GM18508 (cell line): ENCODE data around the gene EIF4A3.

Experiments
- ATAC-seq: cut with Tn5 transposase; IDR thresholded peaks from one replicate; pipeline ENCODE4 v1.9.1; 2021; ENCODE audit warnings: moderate number of reproducible peaks; ENCODE audit not compliant: insufficient read depth, unreplicated experiment

EIF4A3 gene

GRCh38 chr17:80116276-80116920, 30.5 kb downstream of the EIF4A3 start:
- no peak for ATAC-seq

GRCh38 chr17:80115159-80115558, 31.8 kb downstream of the EIF4A3 start:
- no peak for ATAC-seq

- no peak for ATAC-seq
Measured at GRCh38 chr17:80114758-80115157, 32.2 kb downstream of the EIF4A3 start.

- no peak for ATAC-seq
Measured at GRCh38 chr17:80113033-80113484, 33.9 kb downstream of the EIF4A3 start.

- ATAC-seq = no peak
Measured at GRCh38 chr17:80112471-80113032, 34.4 kb downstream of the EIF4A3 start.

- ATAC-seq = no peak
Measured at GRCh38 chr17:80111702-80112470, 35.0 kb downstream of the EIF4A3 start.

GRCh38 chr17:80110927-80111701, 35.8 kb downstream of the EIF4A3 start:
- no peak for ATAC-seq

GRCh38 chr17:80110447-80110812, 36.5 kb downstream of the EIF4A3 start:
- no peak for ATAC-seq

- no peak for ATAC-seq
Measured at GRCh38 chr17:80109713-80110446, 37.0 kb downstream of the EIF4A3 start.

- ATAC-seq = no peak
Measured at GRCh38 chr17:80109066-80109660, 37.8 kb downstream of the EIF4A3 start.

- ATAC-seq = no peak
Measured at GRCh38 chr17:80108036-80108971, 38.6 kb downstream of the EIF4A3 start.

- ATAC-seq = no peak
Measured at GRCh38 chr17:80107231-80108021, 39.5 kb downstream of the EIF4A3 start.

GRCh38 chr17:80106751-80107150, 40.2 kb downstream of the EIF4A3 start:
- no peak for ATAC-seq

- no peak for ATAC-seq
Measured at GRCh38 chr17:80106176-80106575, 40.8 kb downstream of the EIF4A3 start.

GRCh38 chr17:80105762-80106161, 41.2 kb downstream of the EIF4A3 start:
- no peak for ATAC-seq

GRCh38 chr17:80104956-80105375, 42.0 kb downstream of the EIF4A3 start:
- no peak for ATAC-seq

- no peak for ATAC-seq
Measured at GRCh38 chr17:80104321-80104955, 42.5 kb downstream of the EIF4A3 start.
